HL-60 (cell line): Measurements from ENCODE around the gene FCN2.

Source experiments
- DNase-seq, 2 experiments: peaks; one replicate each; pipeline ENCODE4 v3.0.0-alpha.2; 2010 to 2020; ENCODE audit warnings: low read depth in 1 of 2, low spot score in 1 of 2
- H3K27ac ChIP-seq: fragments of 250-450 bp; sonication (Bioruptor Pico); replicated peaks from 2 replicates; pipeline ENCODE4 v1.5.1; 2020; ENCODE audit warnings: mild to moderate bottlenecking, moderate library complexity
- H3K27me3 ChIP-seq: fragments of 250-450 bp; sonication (Bioruptor Pico); 2 replicates; pipeline ENCODE4 v1.5.1; 2021; ENCODE audit warnings: mild to moderate bottlenecking, moderate library complexity; ENCODE audit not compliant: insufficient read depth, poor library complexity, severe bottlenecking
- H3K4me3 ChIP-seq: replicated peaks from 2 replicates; pipeline ENCODE4 v1.5.1; 2011; ENCODE audit warnings: mild to moderate bottlenecking, control low read depth, low read length; ENCODE audit not compliant: insufficient read depth
- GABPA ChIP-seq: IDR thresholded peaks from 2 replicates; pipeline ENCODE4 v1.6.1; 2012; ENCODE audit warnings: low read depth
- POLR2AphosphoS5 ChIP-seq: IDR thresholded peaks from 2 replicates; pipeline ENCODE4 v1.6.1; 2012; ENCODE audit warnings: low read depth
- SPI1 ChIP-seq: IDR thresholded peaks from 2 replicates; pipeline ENCODE4 v1.6.1; 2012; ENCODE audit warnings: low read depth, mild to moderate bottlenecking, borderline replicate concordance
- TF ChIP-seq, protein P1 (sequence below): IDR thresholded peaks from one replicate; pipeline ENCODE4 v1.5.1; 2011; ENCODE audit warnings: low read length, control low read depth, inconsistent platforms; ENCODE audit not compliant: insufficient read depth
- TF ChIP-seq, protein P2 (sequence below): IDR thresholded peaks from 2 replicates; pipeline ENCODE4 v1.6.1; 2012; ENCODE audit warnings: low read depth; ENCODE audit not compliant: insufficient replicate concordance

Gene FCN2

DNA sequence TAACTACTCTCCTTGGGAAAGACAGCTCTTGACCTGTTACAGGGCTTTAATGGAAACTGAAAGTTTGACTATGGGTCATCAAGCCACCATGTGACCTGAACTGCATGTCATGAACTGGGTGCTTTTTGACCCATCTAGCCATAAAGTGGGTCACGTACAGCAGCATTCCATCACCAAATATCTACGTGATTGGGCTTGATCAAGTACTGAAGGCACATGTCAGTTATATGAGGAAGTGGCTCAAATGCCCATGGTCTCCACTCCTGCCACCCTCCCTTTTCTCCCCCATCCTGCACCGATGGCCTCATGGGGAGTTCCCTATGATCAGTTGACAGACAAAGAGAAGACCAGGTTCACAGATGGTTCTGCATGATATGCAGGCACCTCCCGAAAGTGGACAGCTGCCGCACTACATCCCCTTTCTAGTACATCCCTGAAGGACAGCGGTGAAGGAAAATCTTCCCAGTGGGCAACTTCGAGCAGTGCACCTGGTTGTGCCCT lies 44.5 kb downstream of the FCN2 start:
- no peak overlapping the region for H3K27ac ChIP-seq
- no peak overlapping the region for H3K4me3 ChIP-seq
- no peaks in the 10 kb centered on the region for H3K27me3 ChIP-seq
- peak in 1 of 2 experiments; percentile 83 for DNase-seq
- peak; percentile 63 for TF ChIP-seq POLR2AphosphoS5
- TF ChIP-seq, protein P1, sequence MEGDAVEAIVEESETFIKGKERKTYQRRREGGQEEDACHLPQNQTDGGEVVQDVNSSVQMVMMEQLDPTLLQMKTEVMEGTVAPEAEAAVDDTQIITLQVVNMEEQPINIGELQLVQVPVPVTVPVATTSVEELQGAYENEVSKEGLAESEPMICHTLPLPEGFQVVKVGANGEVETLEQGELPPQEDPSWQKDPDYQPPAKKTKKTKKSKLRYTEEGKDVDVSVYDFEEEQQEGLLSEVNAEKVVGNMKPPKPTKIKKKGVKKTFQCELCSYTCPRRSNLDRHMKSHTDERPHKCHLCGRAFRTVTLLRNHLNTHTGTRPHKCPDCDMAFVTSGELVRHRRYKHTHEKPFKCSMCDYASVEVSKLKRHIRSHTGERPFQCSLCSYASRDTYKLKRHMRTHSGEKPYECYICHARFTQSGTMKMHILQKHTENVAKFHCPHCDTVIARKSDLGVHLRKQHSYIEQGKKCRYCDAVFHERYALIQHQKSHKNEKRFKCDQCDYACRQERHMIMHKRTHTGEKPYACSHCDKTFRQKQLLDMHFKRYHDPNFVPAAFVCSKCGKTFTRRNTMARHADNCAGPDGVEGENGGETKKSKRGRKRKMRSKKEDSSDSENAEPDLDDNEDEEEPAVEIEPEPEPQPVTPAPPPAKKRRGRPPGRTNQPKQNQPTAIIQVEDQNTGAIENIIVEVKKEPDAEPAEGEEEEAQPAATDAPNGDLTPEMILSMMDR = no peak
- no peak for TF ChIP-seq GABPA
- TF ChIP-seq, protein P2, sequence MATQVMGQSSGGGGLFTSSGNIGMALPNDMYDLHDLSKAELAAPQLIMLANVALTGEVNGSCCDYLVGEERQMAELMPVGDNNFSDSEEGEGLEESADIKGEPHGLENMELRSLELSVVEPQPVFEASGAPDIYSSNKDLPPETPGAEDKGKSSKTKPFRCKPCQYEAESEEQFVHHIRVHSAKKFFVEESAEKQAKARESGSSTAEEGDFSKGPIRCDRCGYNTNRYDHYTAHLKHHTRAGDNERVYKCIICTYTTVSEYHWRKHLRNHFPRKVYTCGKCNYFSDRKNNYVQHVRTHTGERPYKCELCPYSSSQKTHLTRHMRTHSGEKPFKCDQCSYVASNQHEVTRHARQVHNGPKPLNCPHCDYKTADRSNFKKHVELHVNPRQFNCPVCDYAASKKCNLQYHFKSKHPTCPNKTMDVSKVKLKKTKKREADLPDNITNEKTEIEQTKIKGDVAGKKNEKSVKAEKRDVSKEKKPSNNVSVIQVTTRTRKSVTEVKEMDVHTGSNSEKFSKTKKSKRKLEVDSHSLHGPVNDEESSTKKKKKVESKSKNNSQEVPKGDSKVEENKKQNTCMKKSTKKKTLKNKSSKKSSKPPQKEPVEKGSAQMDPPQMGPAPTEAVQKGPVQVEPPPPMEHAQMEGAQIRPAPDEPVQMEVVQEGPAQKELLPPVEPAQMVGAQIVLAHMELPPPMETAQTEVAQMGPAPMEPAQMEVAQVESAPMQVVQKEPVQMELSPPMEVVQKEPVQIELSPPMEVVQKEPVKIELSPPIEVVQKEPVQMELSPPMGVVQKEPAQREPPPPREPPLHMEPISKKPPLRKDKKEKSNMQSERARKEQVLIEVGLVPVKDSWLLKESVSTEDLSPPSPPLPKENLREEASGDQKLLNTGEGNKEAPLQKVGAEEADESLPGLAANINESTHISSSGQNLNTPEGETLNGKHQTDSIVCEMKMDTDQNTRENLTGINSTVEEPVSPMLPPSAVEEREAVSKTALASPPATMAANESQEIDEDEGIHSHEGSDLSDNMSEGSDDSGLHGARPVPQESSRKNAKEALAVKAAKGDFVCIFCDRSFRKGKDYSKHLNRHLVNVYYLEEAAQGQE = peak; percentile 46
- peak; percentile 93 for TF ChIP-seq SPI1

DNA sequence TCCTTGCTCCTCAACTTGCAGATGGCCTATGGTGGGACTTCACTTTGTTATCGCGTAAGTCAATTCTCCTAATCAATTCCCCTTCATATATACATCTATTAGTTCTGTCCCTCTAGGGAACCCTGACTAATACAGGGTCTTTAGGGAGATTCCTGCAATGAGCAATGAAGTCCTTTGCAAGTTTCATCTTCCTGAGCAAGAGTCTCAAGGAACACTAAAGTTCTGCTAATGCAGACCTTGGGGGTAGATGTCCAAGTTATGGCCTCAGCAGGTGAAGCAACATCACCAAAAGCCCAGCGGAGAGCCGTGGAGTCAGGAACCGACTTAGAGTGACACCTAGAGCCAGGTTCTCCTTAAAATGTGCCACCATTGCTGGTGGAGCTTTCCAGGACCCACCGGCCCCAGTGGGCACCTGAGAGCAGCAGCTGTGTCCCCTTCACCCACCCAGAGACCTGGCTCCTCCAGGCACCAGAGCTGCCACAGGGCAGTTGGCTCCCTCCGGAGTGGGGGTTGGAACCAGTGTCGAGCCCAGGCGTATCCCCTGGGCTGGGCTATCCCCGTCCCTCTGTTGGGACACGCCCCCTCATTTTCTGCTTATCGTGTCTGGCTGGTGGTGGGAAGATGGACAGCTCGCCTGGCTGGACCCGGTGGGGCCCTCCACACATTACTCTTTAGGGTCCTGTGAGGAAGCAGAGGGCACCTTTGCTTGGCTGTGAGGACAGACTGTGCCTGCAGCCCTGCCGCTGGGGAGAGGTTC lies 48.0 kb downstream of the FCN2 start:
- DNase-seq = no peak
- Histone ChIP-seq H3K4me3 (no peak overlapping the region), H3K27me3 (no peaks in the 10 kb centered on the region), H3K27ac (peak overlapping the region; percentile 72)
- TF ChIP-seq, protein P2 = no peak
- TF ChIP-seq GABPA = no peak
- TF ChIP-seq SPI1 = no peak
- TF ChIP-seq, protein P1 = no peak
- TF ChIP-seq POLR2AphosphoS5 = no peak

DNA sequence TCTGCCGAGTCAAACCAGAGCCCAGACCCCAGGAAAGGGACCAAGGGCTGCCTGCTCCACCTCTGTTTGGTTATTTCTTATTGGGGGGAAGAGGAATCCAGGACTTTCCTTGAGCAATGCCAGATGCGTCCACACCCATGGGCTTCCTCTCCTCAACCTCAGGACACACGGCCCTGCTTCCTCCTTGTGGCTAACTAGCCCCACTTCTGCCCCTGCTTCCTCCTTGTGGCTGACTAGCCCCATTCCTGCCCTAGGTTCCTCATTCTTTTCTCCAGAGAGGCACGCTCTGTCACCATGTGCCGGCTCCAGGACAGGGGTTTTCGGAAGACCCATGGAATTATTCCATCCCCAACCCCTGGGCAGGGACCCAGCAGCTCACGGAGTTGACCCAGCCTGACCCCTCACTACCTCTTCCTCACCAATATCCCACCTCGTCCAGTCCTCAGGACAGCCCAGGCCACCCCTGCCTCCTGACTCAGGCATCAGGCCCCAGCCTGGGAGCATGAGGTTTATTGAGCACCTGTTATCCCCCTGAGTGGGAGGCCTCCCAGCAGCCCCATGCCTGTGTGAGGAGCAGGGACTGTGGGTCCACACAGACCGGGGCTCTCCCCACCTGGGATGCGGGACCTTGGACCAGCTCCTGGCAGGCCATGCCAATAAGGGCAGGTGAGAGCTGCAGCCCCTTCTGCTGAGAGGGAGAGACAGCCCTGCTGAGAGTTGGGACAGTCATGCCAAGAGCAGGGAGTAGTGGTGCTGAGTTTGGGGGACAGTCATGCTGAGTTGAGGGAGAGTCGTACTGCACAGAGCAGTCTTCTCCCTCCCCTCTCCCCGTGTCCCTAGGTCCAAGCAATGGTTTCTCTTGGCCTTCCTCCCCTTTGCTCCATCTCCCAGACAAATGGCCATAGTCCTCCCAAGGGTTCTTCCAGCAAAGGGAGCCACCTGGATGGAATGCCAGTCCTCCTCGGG lies 48.9 kb downstream of the FCN2 start:
- peak overlapping the region; percentile 72 for H3K27ac ChIP-seq
- TF ChIP-seq POLR2AphosphoS5 = peak; percentile 96
- TF ChIP-seq GABPA = no peak
- TF ChIP-seq, protein P2 = no peak
- peak; percentile 95 for TF ChIP-seq SPI1
- TF ChIP-seq, protein P1 = no peak
- no peak overlapping the region for H3K4me3 ChIP-seq
- H3K27me3 ChIP-seq = no peaks in the 10 kb centered on the region
- peak; percentile 82 to 97 for DNase-seq
